Measurements from ENCODE around the gene BASP1.
"Not testable (repeated sequence)": the region's sequence is repeated elsewhere in the genome, so short reads cannot be mapped to it uniquely, and the experiment has no call there.

BASP1 gene

GRCh38 chr5:17257705-17258273 is 40.4 kb downstream of the BASP1 start:
- DNase-seq = no peak

GRCh38 chr5:17258431-17258830 is 41.0 kb downstream of the BASP1 start:
- DNase-seq = no peak

GRCh38 chr5:17259012-17259411 is 41.6 kb downstream of the BASP1 start:
- not testable (repeated sequence) for DNase-seq

GRCh38 chr5:17259630-17260257 is 42.3 kb downstream of the BASP1 start:
- no peak for DNase-seq

- DNase-seq = no peak
These were observed 43.1 kb downstream of the BASP1 start for GRCh38 chr5:17260549-17260948.

- DNase-seq = no peak
These were observed 43.6 kb downstream of the BASP1 start for GRCh38 chr5:17261075-17261474.

- no peak for DNase-seq
These were observed 47.6 kb downstream of the BASP1 start for GRCh38 chr5:17265041-17265440.

GRCh38 chr5:17267106-17267505 is 49.7 kb downstream of the BASP1 start:
- DNase-seq = no peak

GRCh38 chr5:17269201-17269600 is 51.8 kb downstream of the BASP1 start:
- DNase-seq = no peak

GRCh38 chr5:17272111-17272510 is 54.7 kb downstream of the BASP1 start:
- no peak for DNase-seq

- DNase-seq = no peak
These were observed 58.1 kb downstream of the BASP1 start for GRCh38 chr5:17275289-17276158.

GRCh38 chr5:17276445-17276844 is 59.0 kb downstream of the BASP1 start:
- DNase-seq = no peak

GRCh38 chr5:17277907-17278306 is 60.5 kb downstream of the BASP1 start:
- DNase-seq = no peak

GRCh38 chr5:17278931-17279330 is 61.5 kb downstream of the BASP1 start:
- DNase-seq = no peak

GRCh38 chr5:17279487-17279886 is 62.1 kb downstream of the BASP1 start:
- no peak for DNase-seq

- DNase-seq = no peak
These were observed 65.1 kb downstream of the BASP1 start for GRCh38 chr5:17282283-17283120.

- DNase-seq = no peak
These were observed 65.6 kb downstream of the BASP1 start for GRCh38 chr5:17283121-17283415.

GRCh38 chr5:17287501-17288155 is 70.2 kb downstream of the BASP1 start:
- DNase-seq = no peak

GRCh38 chr5:17288570-17288969 is 71.1 kb downstream of the BASP1 start:
- DNase-seq = no peak

GRCh38 chr5:17289681-17290539 is 72.5 kb downstream of the BASP1 start:
- DNase-seq = no peak

GRCh38 chr5:17290540-17290974 is 73.1 kb downstream of the BASP1 start:
- DNase-seq = no peak
